Measurements from ENCODE around the gene TUT7.

DNA sequence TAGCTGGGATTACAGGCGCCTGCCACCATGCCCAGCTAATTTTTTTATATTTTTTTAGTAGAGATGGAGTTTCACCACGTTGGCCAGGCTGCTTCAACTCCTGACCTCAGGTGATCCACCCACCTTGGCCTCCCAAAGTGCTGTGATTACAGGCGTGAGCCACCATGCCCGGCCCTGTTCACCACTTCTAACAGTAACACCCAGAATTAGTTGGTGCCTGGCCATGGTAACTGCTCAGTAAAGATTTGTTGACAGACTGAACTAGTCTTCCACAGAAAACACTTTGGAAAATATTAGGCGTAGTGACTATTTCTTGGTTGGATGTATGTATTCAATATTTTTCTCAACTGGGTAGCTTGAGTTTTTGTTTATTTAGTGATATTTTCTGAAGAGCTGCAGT is 24.0 kb downstream of the TUT7 start:
- TF ChIP-seq, protein P1, sequence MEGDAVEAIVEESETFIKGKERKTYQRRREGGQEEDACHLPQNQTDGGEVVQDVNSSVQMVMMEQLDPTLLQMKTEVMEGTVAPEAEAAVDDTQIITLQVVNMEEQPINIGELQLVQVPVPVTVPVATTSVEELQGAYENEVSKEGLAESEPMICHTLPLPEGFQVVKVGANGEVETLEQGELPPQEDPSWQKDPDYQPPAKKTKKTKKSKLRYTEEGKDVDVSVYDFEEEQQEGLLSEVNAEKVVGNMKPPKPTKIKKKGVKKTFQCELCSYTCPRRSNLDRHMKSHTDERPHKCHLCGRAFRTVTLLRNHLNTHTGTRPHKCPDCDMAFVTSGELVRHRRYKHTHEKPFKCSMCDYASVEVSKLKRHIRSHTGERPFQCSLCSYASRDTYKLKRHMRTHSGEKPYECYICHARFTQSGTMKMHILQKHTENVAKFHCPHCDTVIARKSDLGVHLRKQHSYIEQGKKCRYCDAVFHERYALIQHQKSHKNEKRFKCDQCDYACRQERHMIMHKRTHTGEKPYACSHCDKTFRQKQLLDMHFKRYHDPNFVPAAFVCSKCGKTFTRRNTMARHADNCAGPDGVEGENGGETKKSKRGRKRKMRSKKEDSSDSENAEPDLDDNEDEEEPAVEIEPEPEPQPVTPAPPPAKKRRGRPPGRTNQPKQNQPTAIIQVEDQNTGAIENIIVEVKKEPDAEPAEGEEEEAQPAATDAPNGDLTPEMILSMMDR (conservative IDR thresholded peaks at IDR 0.05; ENCODE audit: low read length): no peak
- TF ChIP-seq EZH2phosphoT487 (IDR thresholded peaks at IDR 0.05; ENCODE audit: borderline replicate concordance, low read depth, low read length): no peak
